HUES48 (cell line): ENCODE measurements around the gene UBE2QL1.
"Not testable (repeated sequence)": the region's sequence is repeated elsewhere in the genome, so short reads cannot be mapped to it uniquely, and the experiment has no call there.

Experiments
- H3K27ac ChIP-seq: one replicate; pipeline ENCODE4 v1.7.0; 2013; ENCODE audit warnings: low read depth, low read length, inconsistent platforms
- H3K27me3 ChIP-seq: 2 replicates; pipeline ENCODE4 v1.6.1; 2013; ENCODE audit warnings: mild to moderate bottlenecking, low read length; ENCODE audit not compliant: control insufficient read depth, insufficient read depth
- H3K36me3 ChIP-seq: 2 replicates; pipeline ENCODE4 v1.6.1; 2013; ENCODE audit warnings: low read length; ENCODE audit not compliant: control insufficient read depth, insufficient read depth
- H3K4me1 ChIP-seq: 2 replicates; pipeline ENCODE4 v1.6.1; 2013; ENCODE audit warnings: mild to moderate bottlenecking, low read length; ENCODE audit not compliant: control insufficient read depth, insufficient read depth
- H3K4me3 ChIP-seq: 2 replicates; pipeline ENCODE4 v1.5.1; 2013; ENCODE audit warnings: mild to moderate bottlenecking, low read depth, low read length
- H3K9ac ChIP-seq: 2 replicates; pipeline ENCODE4 v1.6.1; 2013; ENCODE audit warnings: mild to moderate bottlenecking, low read depth, low read length, moderate library complexity
- H3K9me3 ChIP-seq: 2 replicates; pipeline ENCODE4 v1.6.1; 2013; ENCODE audit warnings: low read length; ENCODE audit not compliant: control insufficient read depth, insufficient read depth

UBE2QL1 gene

DNA sequence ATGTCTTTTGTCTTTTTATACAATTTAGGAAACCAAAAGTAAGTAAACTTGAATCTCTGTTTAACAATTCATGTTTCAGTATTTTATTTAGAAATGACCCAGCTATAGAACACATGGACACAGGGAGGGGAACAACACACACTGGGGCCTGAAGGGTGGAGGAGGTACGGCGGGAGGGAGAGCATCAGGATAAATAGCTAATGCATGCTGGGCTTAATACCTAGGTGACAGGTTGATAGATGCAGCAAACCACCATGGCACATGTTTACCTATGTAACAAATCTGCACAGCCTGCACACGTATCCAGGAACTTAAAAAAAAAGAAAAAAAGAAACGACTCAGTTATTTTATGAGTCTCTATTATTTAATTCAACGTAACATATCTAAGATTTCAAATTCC, 67.2 kb downstream of the UBE2QL1 start:
- H3K4me3 ChIP-seq, H3K9me3 ChIP-seq, H3K27me3 ChIP-seq, H3K4me1 ChIP-seq, H3K36me3 ChIP-seq, H3K9ac ChIP-seq, H3K27ac ChIP-seq: not testable (repeated sequence)

DNA sequence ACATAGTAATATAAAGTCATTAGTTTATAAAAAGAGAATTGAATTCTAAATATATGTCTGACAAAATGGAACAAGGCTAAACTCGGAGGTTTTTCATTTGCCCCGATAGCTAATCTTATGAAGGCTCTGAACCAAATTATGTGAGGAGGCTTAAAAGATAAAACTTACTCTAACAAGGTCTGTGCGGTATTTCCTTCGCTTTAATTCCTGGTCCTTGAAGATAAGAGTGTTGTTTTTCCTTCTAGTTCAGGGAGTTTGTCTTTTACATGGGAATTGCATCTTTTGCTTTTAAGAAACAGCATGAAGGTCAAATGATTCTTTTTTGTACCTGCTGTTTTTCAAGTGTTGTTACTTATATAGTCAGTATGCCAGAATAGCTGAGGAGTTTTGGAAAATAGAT, 68.2 kb downstream of the UBE2QL1 start:
- H3K27me3 ChIP-seq, result no peaks in the 10 kb centered on the region
- no peak overlapping the region for H3K27ac ChIP-seq
- H3K36me3 ChIP-seq, result no peaks in the 10 kb centered on the region
- no peaks in the 10 kb centered on the region for H3K4me1 ChIP-seq
- no peak overlapping the region for H3K9ac ChIP-seq
- no peaks in the 10 kb centered on the region for H3K9me3 ChIP-seq
- H3K4me3 ChIP-seq, result no peak overlapping the region

DNA sequence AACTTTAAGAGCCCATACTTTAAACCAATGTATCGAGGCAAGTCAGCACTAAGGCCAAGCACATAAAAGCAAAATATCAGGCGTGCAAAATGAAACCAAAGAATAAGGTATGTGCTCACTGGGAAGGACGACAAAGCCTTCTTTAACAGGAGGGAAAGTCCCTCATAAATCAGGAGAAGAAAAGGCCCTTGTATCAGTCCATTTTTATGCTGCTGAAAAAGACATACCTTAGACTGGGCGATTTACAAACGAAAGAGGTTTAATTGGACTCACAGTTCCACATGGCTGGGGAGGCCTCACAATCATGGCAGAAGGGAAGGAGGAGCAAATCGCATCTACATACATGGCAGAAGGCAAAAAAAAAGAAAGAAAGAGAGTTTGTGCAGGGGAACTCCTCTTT, 68.9 kb downstream of the UBE2QL1 start:
- Histone ChIP-seq H3K27ac (no peak overlapping the region), H3K4me1 (no peaks in the 10 kb centered on the region), H3K9ac (no peak overlapping the region), H3K4me3 (no peak overlapping the region), H3K27me3 (no peaks in the 10 kb centered on the region), H3K36me3 (no peaks in the 10 kb centered on the region), H3K9me3 (no peaks in the 10 kb centered on the region)

DNA sequence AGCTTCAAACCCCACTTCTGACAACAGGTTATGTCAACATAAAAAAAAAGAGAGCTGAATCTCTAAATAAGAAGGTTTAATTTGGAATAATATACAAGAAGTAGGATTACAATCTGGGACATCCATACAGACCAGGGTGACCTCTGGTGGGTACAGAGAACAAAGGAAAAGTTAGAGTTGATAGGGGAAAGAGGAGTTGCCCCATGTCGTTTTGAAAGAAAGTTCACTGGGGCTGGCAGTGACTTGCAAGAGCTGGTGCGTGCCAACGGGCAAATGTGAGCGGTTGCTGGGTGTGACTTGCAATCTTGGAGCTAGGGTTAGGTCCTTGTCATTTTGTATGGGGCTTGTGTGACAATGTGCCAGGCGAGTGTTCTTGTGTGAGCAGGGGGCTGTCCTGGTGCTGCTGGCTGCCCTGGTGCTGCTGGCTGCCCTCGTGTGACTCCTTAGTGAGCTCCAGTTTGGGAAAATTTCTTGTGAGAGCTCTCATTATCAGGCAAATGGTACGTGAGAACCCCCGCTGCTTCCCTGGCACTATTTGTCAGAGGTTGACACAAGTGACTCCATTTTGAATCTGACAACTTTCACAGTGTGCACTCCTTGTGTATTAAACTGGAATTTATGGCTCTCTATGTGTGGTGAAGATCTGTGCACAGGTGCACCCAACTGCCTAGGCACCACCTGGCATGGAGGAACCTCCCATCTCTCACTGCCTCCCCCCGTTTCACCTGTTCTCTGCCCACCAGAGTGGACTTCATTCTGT, 69.8 kb downstream of the UBE2QL1 start:
- no peaks in the 10 kb centered on the region for H3K9me3 ChIP-seq

DNA sequence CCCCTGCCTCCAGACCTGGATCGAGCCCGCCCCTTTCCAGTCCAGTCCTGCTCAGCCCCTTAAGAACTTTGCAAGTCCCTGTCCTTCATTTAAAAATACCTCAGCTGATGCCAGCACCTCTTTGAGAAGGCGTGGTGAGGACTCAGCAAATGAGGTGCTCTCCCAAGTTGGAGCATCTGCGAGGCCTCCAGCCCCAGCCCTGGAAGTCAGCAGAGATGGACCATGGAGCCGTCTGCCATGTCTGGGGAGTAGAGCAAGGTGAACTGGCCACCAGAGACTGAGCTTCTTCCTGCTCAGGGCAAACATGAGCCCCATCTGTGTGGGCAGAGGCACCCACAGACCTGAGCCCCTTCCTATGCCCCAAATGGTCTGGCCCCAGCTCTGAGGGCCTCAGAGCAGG, 71.5 kb downstream of the UBE2QL1 start:
- Histone ChIP-seq H3K36me3 (no peaks in the 10 kb centered on the region), H3K27me3 (no peaks in the 10 kb centered on the region), H3K4me1 (no peaks in the 10 kb centered on the region), H3K9me3 (no peaks in the 10 kb centered on the region), H3K27ac (no peak overlapping the region), H3K9ac (no peak overlapping the region), H3K4me3 (no peak overlapping the region)

More for the DNA sequence above, 69.8 kb downstream of the UBE2QL1 start:
- Histone ChIP-seq H3K27ac (no peak overlapping the region), H3K36me3 (no peaks in the 10 kb centered on the region), H3K4me1 (no peaks in the 10 kb centered on the region), H3K27me3 (no peaks in the 10 kb centered on the region), H3K4me3 (no peak overlapping the region), H3K9ac (no peak overlapping the region)

DNA sequence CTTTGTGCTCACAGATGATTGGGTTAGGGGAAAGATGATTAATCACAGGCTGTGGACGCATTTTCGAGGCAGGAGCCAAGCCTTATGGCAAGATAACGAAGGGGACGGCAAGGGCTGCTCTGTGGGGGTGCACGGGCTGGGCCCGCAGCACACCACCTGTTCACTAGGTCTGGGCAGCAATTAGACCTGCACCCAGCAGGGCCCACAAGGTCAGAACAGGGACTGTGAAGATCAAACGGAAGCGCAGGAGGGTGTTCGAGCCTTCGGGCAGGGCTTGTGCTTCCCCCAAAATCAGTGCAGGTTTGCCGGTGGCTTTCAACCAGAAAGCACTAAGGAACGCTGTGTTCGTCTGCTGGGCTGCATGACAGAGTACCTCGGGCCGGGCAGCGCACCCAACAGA, 73.7 kb downstream of the UBE2QL1 start:
- Histone ChIP-seq H3K9ac (no peak overlapping the region), H3K27me3 (no peaks in the 10 kb centered on the region), H3K4me1 (no peaks in the 10 kb centered on the region), H3K27ac (no peak overlapping the region), H3K4me3 (no peak overlapping the region), H3K36me3 (no peaks in the 10 kb centered on the region), H3K9me3 (no peaks in the 10 kb centered on the region)

DNA sequence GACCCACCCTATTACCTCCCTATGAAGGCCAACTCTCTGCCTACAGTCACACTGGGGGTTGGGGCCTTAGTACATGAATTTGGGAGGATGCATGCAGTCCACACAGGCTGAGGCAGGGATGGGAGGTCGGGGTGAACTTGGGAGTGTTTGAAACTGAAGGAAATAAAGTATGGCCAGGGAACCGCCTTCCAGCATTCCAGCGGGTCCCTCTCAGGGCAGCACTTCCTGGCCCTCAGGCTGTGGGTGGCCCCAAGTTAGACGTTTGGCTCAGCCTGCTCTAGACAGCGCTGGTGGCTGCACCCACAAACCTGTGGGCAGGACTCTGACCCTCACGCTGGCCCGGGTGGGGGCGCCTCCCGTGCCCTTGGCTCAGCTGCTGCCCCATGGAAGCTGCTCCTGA, 74.3 kb downstream of the UBE2QL1 start:
- H3K4me1 ChIP-seq, result no peaks in the 10 kb centered on the region
- no peaks in the 10 kb centered on the region for H3K36me3 ChIP-seq
- H3K9ac ChIP-seq, result no peak overlapping the region
- no peaks in the 10 kb centered on the region for H3K9me3 ChIP-seq
- H3K27me3 ChIP-seq, result no peaks in the 10 kb centered on the region
- H3K27ac ChIP-seq, result no peak overlapping the region
- H3K4me3 ChIP-seq, result no peak overlapping the region

DNA sequence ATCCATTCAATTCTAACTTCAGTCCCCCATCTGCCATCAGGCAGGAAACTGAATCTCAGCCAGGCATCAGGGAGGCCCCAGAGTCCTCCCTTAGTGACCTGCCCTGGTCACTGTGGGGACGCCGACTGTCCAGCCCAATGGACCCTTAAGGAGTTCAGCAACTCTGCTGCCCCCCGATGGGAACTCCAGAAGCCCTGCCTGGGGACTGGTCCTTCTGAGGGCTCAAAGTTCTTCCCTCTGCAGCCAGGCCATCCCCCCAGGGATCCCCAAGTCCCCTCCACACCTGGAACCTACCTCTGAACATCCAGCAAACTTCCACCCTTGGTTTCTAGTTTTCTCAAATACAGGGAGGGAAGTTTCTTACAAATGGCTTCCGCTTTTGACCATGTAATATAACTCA, 76.8 kb downstream of the UBE2QL1 start:
- Histone ChIP-seq H3K9me3 (no peaks in the 10 kb centered on the region), H3K27me3 (no peaks in the 10 kb centered on the region), H3K9ac (no peak overlapping the region), H3K4me1 (no peaks in the 10 kb centered on the region), H3K27ac (no peak overlapping the region), H3K4me3 (no peak overlapping the region), H3K36me3 (no peaks in the 10 kb centered on the region)

DNA sequence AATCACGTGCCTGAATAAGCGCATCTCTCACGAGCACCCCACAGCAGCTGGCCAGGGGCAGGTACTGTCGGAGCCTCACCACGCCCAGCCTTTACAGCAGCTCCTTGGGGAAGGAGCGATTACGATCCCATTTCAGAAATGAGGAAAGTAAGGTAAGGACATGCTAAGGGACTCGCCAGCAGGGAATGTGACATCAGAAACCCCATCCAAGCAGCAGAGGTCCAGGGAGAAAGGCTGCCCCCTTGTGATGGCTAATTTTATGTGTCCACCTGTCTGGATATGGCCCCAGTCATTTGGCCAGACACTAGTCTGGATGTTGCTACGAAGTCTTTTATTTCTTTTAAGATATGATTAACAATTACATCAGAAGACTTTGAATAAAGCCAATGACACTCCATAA, 77.3 kb downstream of the UBE2QL1 start:
- Histone ChIP-seq H3K36me3 (no peaks in the 10 kb centered on the region), H3K4me3 (no peak overlapping the region), H3K4me1 (no peaks in the 10 kb centered on the region), H3K27ac (no peak overlapping the region), H3K27me3 (no peaks in the 10 kb centered on the region), H3K9ac (no peak overlapping the region), H3K9me3 (no peaks in the 10 kb centered on the region)

DNA sequence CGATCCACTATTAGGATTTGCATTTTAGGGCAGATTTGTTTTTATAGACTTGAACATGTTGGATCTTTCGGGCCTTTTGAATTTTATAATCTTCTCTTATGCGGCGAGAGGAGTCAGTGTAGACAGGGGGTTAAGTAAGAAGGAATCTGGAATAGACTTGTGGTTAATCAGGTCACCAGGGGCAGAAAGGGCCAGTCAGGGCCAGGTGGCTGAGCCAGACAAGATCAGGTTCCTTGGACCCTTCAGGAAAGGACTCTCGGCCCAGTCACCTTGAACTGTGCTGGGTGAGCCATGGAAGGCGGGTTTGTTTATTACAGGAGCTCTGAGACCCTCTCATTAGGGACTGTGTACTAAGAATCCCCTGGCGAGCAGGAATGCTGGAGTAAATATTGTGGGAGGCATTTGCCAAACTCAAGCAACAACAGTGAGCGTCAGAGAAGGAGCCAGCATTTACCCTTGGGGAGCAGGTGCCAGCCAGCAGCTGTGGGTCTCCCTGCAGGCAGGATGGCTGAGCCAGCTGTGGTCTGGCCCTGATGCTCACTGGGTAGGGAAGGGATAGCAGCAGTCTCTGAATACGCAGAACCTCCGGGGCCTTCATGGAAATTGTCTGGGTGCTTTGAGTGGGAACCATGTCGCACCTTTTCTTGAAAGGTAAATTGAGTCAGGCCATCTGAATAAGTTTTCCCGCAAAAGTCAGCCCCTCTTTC, 79.2 kb downstream of the UBE2QL1 start:
- Histone ChIP-seq H3K4me1 (no peaks in the 10 kb centered on the region), H3K4me3 (no peak overlapping the region), H3K27ac (no peak overlapping the region), H3K9me3 (no peaks in the 10 kb centered on the region), H3K9ac (no peak overlapping the region), H3K27me3 (no peaks in the 10 kb centered on the region), H3K36me3 (no peaks in the 10 kb centered on the region)

DNA sequence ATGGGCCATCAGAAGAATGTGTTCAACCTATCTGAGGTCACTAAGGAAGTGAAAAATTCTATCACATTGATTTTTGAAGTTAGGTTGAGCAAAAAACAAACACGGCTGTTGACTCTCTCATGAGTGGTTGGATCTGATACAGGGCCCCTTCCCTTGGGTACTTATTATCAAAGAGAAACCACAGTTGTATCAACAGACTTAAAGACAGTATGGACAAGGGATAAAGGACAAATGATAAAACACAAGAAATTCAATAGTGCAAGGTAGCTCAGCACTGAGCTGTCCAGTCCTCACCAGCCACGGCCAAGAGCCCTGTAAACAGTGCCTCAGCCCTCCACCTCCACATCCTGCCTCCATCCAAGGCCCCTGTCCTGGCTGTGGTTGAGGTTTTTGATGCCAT, 86.9 kb downstream of the UBE2QL1 start:
- no peak overlapping the region for H3K4me3 ChIP-seq
- H3K9ac ChIP-seq, result no peak overlapping the region
- H3K27ac ChIP-seq, result no peak overlapping the region
- no peaks in the 10 kb centered on the region for H3K27me3 ChIP-seq
- no peaks in the 10 kb centered on the region for H3K9me3 ChIP-seq
- H3K4me1 ChIP-seq, result no peaks in the 10 kb centered on the region
- no peaks in the 10 kb centered on the region for H3K36me3 ChIP-seq
